Central memory CD8-positive, alpha-beta T cell (primary cell): ENCODE measurements around the gene SEC24A.
"Not testable (repeated sequence)": the region's sequence is repeated elsewhere in the genome, so short reads cannot be mapped to it uniquely, and the experiment has no call there.

Source experiments
- ATAC-seq: fragments of 150-1000 bp; cut with Tn5 transposase; replicated peaks from 2 replicates; pipeline ENCODE4 v1.10.0; 2022; ENCODE audit warnings: mild to moderate bottlenecking, moderate FRiP score, moderate number of reproducible peaks; ENCODE audit not compliant: poor library complexity, severe bottlenecking; ENCODE audit errors: extremely low read depth
- DNase-seq, 2 donors: peaks; one replicate each; pipeline ENCODE4 v3.0.0; 2021; ENCODE audit warnings: low spot score in 2 of 2
- H3K27ac Mint-ChIP-seq: one replicate; pipeline ENCODE4 v1.8.0; 2022; ENCODE audit warnings: low read depth, mild to moderate bottlenecking, moderate library complexity, mixed read lengths
- H3K27me3 Mint-ChIP-seq: one replicate; pipeline ENCODE4 v1.8.0; 2022; ENCODE audit warnings: mixed read lengths
- H3K36me3 Mint-ChIP-seq: one replicate; pipeline ENCODE4 v1.8.0; 2022; ENCODE audit warnings: mild to moderate bottlenecking, moderate library complexity, mixed read lengths; ENCODE audit not compliant: insufficient read depth
- H3K4me1 Mint-ChIP-seq: one replicate; pipeline ENCODE4 v1.8.0; 2022; ENCODE audit warnings: mixed read lengths
- H3K4me3 Mint-ChIP-seq: one replicate; pipeline ENCODE4 v1.8.0; 2022; ENCODE audit warnings: mild to moderate bottlenecking, moderate library complexity, mixed read lengths
- H3K9me3 Mint-ChIP-seq: one replicate; pipeline ENCODE4 v1.8.0; 2022; ENCODE audit warnings: mixed read lengths

Gene SEC24A

GRCh38 chr5:134659922-134660321 lies 11.3 kb downstream of the SEC24A start:
- ATAC-seq (no peak), DNase-seq (no peak)
- Mint-ChIP-seq H3K27me3 (no peaks in the 10 kb centered on the region), H3K27ac (no peak overlapping the region), H3K4me3 (no peak overlapping the region), H3K9me3 (no peaks in the 10 kb centered on the region), H3K4me1 (peaks cover 28% of the 10 kb centered on the region), H3K36me3 (peaks cover 22% of the 10 kb centered on the region)

GRCh38 chr5:134662971-134663370 lies 14.4 kb downstream of the SEC24A start:
- H3K27ac Mint-ChIP-seq, result no peak overlapping the region
- H3K4me3 Mint-ChIP-seq, result no peak overlapping the region
- peaks cover 21% of the 10 kb centered on the region for H3K4me1 Mint-ChIP-seq
- no peak for DNase-seq
- no peak for ATAC-seq
- no peaks in the 10 kb centered on the region for H3K27me3 Mint-ChIP-seq
- peaks cover 33% of the 10 kb centered on the region for H3K36me3 Mint-ChIP-seq
- no peaks in the 10 kb centered on the region for H3K9me3 Mint-ChIP-seq

- ATAC-seq (no peak), DNase-seq (no peak)
- H3K4me3 Mint-ChIP-seq, result no peak overlapping the region
- no peaks in the 10 kb centered on the region for H3K27me3 Mint-ChIP-seq
- H3K27ac Mint-ChIP-seq, result no peak overlapping the region
- peaks cover 16% of the 10 kb centered on the region for H3K4me1 Mint-ChIP-seq
- no peaks in the 10 kb centered on the region for H3K9me3 Mint-ChIP-seq
- H3K36me3 Mint-ChIP-seq, result peaks cover 34% of the 10 kb centered on the region
Measured at GRCh38 chr5:134664448-134664847, 15.9 kb downstream of the SEC24A start.

GRCh38 chr5:134673546-134673945 lies 25.0 kb downstream of the SEC24A start:
- not testable (repeated sequence) for H3K27me3 Mint-ChIP-seq, H3K9me3 Mint-ChIP-seq, DNase-seq, ATAC-seq, H3K27ac Mint-ChIP-seq, H3K4me1 Mint-ChIP-seq, H3K4me3 Mint-ChIP-seq
- peaks cover 53% of the 10 kb centered on the region for H3K36me3 Mint-ChIP-seq

- not testable (repeated sequence) for H3K4me1 Mint-ChIP-seq, H3K27me3 Mint-ChIP-seq, H3K4me3 Mint-ChIP-seq, H3K9me3 Mint-ChIP-seq, DNase-seq, H3K27ac Mint-ChIP-seq, ATAC-seq
- H3K36me3 Mint-ChIP-seq, result peaks cover 60% of the 10 kb centered on the region
Measured at GRCh38 chr5:134677357-134677756, 28.8 kb downstream of the SEC24A start.

GRCh38 chr5:134690144-134690543 lies 41.6 kb downstream of the SEC24A start:
- not testable (repeated sequence) for H3K4me1 Mint-ChIP-seq, H3K27ac Mint-ChIP-seq, H3K9me3 Mint-ChIP-seq, H3K27me3 Mint-ChIP-seq, ATAC-seq, DNase-seq, H3K4me3 Mint-ChIP-seq
- H3K36me3 Mint-ChIP-seq, result peaks cover 51% of the 10 kb centered on the region

- DNase-seq, result no peak
- H3K27me3 Mint-ChIP-seq, result no peaks in the 10 kb centered on the region
- no peaks in the 10 kb centered on the region for H3K9me3 Mint-ChIP-seq
- H3K27ac Mint-ChIP-seq, result no peak overlapping the region
- no peak for ATAC-seq
- peaks cover 42% of the 10 kb centered on the region for H3K36me3 Mint-ChIP-seq
- no peak overlapping the region for H3K4me3 Mint-ChIP-seq
- H3K4me1 Mint-ChIP-seq, result no peaks in the 10 kb centered on the region
Measured at GRCh38 chr5:134692722-134693121, 44.1 kb downstream of the SEC24A start.

- Mint-ChIP-seq H3K27me3 (no peaks in the 10 kb centered on the region), H3K4me3 (no peak overlapping the region), H3K27ac (no peak overlapping the region), H3K4me1 (no peaks in the 10 kb centered on the region), H3K36me3 (peaks cover 57% of the 10 kb centered on the region), H3K9me3 (no peaks in the 10 kb centered on the region)
- no peak for DNase-seq
- ATAC-seq, result no peak
Measured at GRCh38 chr5:134708301-134708700, 59.7 kb downstream of the SEC24A start.

GRCh38 chr5:134714120-134714519 lies 65.5 kb downstream of the SEC24A start:
- Mint-ChIP-seq H3K27ac (no peak overlapping the region), H3K4me3 (no peak overlapping the region), H3K9me3 (no peaks in the 10 kb centered on the region), H3K4me1 (no peaks in the 10 kb centered on the region), H3K36me3 (peaks cover 47% of the 10 kb centered on the region), H3K27me3 (no peaks in the 10 kb centered on the region)
- no peak for DNase-seq
- ATAC-seq, result no peak

- Mint-ChIP-seq H3K9me3 (no peaks in the 10 kb centered on the region), H3K4me3 (no peak overlapping the region), H3K27me3 (no peaks in the 10 kb centered on the region), H3K36me3 (peaks cover 45% of the 10 kb centered on the region), H3K4me1 (no peaks in the 10 kb centered on the region), H3K27ac (no peak overlapping the region)
- ATAC-seq, result no peak
- no peak for DNase-seq
Measured at GRCh38 chr5:134714541-134714940, 66.0 kb downstream of the SEC24A start.

- H3K36me3 Mint-ChIP-seq, result peaks cover 40% of the 10 kb centered on the region
- not testable (repeated sequence) for H3K4me1 Mint-ChIP-seq, H3K27me3 Mint-ChIP-seq, ATAC-seq, H3K4me3 Mint-ChIP-seq, H3K9me3 Mint-ChIP-seq, DNase-seq, H3K27ac Mint-ChIP-seq
Measured at GRCh38 chr5:134715466-134715865, 66.9 kb downstream of the SEC24A start.

GRCh38 chr5:134724872-134725271 lies 76.3 kb downstream of the SEC24A start:
- H3K27me3 Mint-ChIP-seq, result no peaks in the 10 kb centered on the region
- DNase-seq, result no peak
- H3K36me3 Mint-ChIP-seq, result peaks cover 21% of the 10 kb centered on the region
- no peak overlapping the region for H3K4me3 Mint-ChIP-seq
- H3K27ac Mint-ChIP-seq, result no peak overlapping the region
- H3K4me1 Mint-ChIP-seq, result no peaks in the 10 kb centered on the region
- no peak for ATAC-seq
- H3K9me3 Mint-ChIP-seq, result no peaks in the 10 kb centered on the region

GRCh38 chr5:134732819-134733218 lies 84.2 kb downstream of the SEC24A start:
- Mint-ChIP-seq H3K27ac (no peak overlapping the region), H3K9me3 (no peaks in the 10 kb centered on the region), H3K4me1 (no peaks in the 10 kb centered on the region), H3K27me3 (no peaks in the 10 kb centered on the region), H3K4me3 (no peak overlapping the region), H3K36me3 (no peaks in the 10 kb centered on the region)
- DNase-seq (no peak), ATAC-seq (no peak)

GRCh38 chr5:134735243-134735642 lies 86.7 kb downstream of the SEC24A start:
- DNase-seq, result no peak
- peaks cover 9% of the 10 kb centered on the region for H3K36me3 Mint-ChIP-seq
- H3K4me1 Mint-ChIP-seq, result peaks cover 15% of the 10 kb centered on the region
- no peak overlapping the region for H3K27ac Mint-ChIP-seq
- no peak for ATAC-seq
- H3K27me3 Mint-ChIP-seq, result no peaks in the 10 kb centered on the region
- H3K9me3 Mint-ChIP-seq, result no peaks in the 10 kb centered on the region
- H3K4me3 Mint-ChIP-seq, result no peak overlapping the region
